Muscle of back (tissue), 10 donors: ENCODE results near the gene ELFN2. TPM values are rescaled to one million over a fixed set of nuclear protein-coding genes. Genes with fewer than 3 reads are reported as not detected.

Experiments
- polyA plus RNA-seq, 10 donors: library from polyadenylated mRNA; unstranded; fragments of 120-200 nt; gene quantifications; one replicate each; pipeline ENCODE4 v1.2.1, GENCODE V29; 2013; ENCODE audit not compliant: insufficient read length in 10 of 10

The ELFN2 gene
- polyA plus RNA-seq, 10 donors = 0.70 to 3.3 (median 1.3) TPM

Other genes with a start within 250 kb of the ELFN2 start
- 10 to 100 TPM; 14.3 to 23.4 (median 18.9) TPM for gene C1QTNF6, start 239.2 kb downstream of the ELFN2 start, polyA plus RNA-seq
- gene SSTR3, start 215.0 kb downstream of the ELFN2 start, polyA plus RNA-seq = under 1 TPM in 4 of 10 donors, not detected in 6; 0.09 to 0.15 (median 0.13) TPM
- 10 to 100 TPM in 2 of 10 donors, 1 to 10 TPM in 8; 4.5 to 26.8 (median 6.9) TPM for gene RAC2, start 183.2 kb downstream of the ELFN2 start, polyA plus RNA-seq
- gene CYTH4, start 145.0 kb downstream of the ELFN2 start, polyA plus RNA-seq = 1 to 10 TPM; 3.6 to 8.4 (median 6.1) TPM
- gene MFNG, start 58.9 kb upstream of the ELFN2 start, polyA plus RNA-seq = 1 to 10 TPM; 4.2 to 9.6 (median 6.1) TPM
- 10 to 100 TPM in 8 of 10 donors, 1 to 10 TPM in 2; 8.8 to 19.1 (median 12.6) TPM for gene CARD10, start 91.9 kb upstream of the ELFN2 start, polyA plus RNA-seq
- gene CDC42EP1, start 133.0 kb upstream of the ELFN2 start, polyA plus RNA-seq = 10 to 100 TPM; 27.1 to 48.6 (median 36.9) TPM
- gene LGALS2, start 152.6 kb upstream of the ELFN2 start, polyA plus RNA-seq = 1 to 10 TPM in 2 of 10 donors, under 1 TPM in 5, not detected in 3; 0.34 to 1.3 (median 0.50) TPM
- 10 to 100 TPM; 27.6 to 49.1 (median 34.4) TPM for gene GGA1, start 181.4 kb upstream of the ELFN2 start, polyA plus RNA-seq
- gene SH3BP1, start 212.2 kb upstream of the ELFN2 start, polyA plus RNA-seq = 10 to 100 TPM in 6 of 10 donors, 1 to 10 TPM in 4; 5.9 to 13.3 (median 10.3) TPM
- gene PDXP, start 231.2 kb upstream of the ELFN2 start, polyA plus RNA-seq = 10 to 100 TPM; 14.7 to 19.0 (median 15.3) TPM
- gene LGALS1, start 248.2 kb upstream of the ELFN2 start, polyA plus RNA-seq = 1,000 to 10,000 TPM; 1,423 to 2,007 (median 1,545) TPM